SK-N-SH (cell line): ENCODE data around the gene RIC8B. TPM values are rescaled to one million over a fixed set of nuclear protein-coding genes. Genes with fewer than 3 reads are reported as not detected.

Source experiments
- CTCF ChIA-PET: fragments of 300-600, 350-600 bp; formaldehyde crosslinking; extraction: SDS; loops from one replicate; lab custom pipeline; 2021; lab: Yijun Ruan, JAX
- POLR2A ChIA-PET: fragments of 350-600 bp; sonication (Branson Sonifier 250); formaldehyde crosslinking; extraction: SDS; loops from one replicate; lab custom pipeline; 2020; ENCODE audit warnings: antibody characterized with exemption, inconsistent platforms; lab: Yijun Ruan, JAX
- DNase-seq: peaks from one replicate; pipeline ENCODE4 v3.0.0; 2012
- H2AFZ ChIP-seq: fragments of 200-600 bp; sonication (generic); 2 replicates; pipeline ENCODE4 v1.8.1; 2016; ENCODE audit warnings: antibody characterized with exemption, mild to moderate bottlenecking, low read depth
- H3F3A ChIP-seq: fragments of 200-600 bp; sonication (generic); replicated peaks from 2 replicates; pipeline ENCODE3; 2016; ENCODE audit warnings: antibody characterized with exemption, mild to moderate bottlenecking; ENCODE audit not compliant: insufficient read depth
- H3K27ac ChIP-seq, 2 experiments: fragments of 200-500 bp in 1 of 2; fragments of 200-600 bp in 1 of 2; sonication (Bioruptor generic) in 1 of 2; sonication (generic), shearing (Covaris generic) in 1 of 2; 2 replicates each; pipeline versions ENCODE4 v1.5.1 to v1.6.1; 2014 to 2016; ENCODE audit warnings: low read depth in 2 of 2, inconsistent platforms in 1 of 2, low read length in 1 of 2, mild to moderate bottlenecking in 1 of 2, mixed read lengths in 1 of 2
- H3K27me3 ChIP-seq: fragments of 200-600 bp; sonication (generic), shearing (Covaris generic); 2 replicates; pipeline ENCODE4 v1.6.1; 2016; ENCODE audit warnings: mixed run types; ENCODE audit not compliant: insufficient read depth
- H3K36me3 ChIP-seq, 2 experiments: fragments of 200-500 bp in 1 of 2; fragments of 200-600 bp in 1 of 2; sonication (Bioruptor generic) in 1 of 2; sonication (generic) in 1 of 2; replicated peaks in 1 of 2; 2 replicates each; pipeline versions ENCODE3 to v1.5.1; 2014 to 2016; ENCODE audit warnings: low read length in 1 of 2, mild to moderate bottlenecking in 1 of 2; ENCODE audit not compliant: insufficient read depth in 2 of 2, control insufficient read depth in 1 of 2
- H3K4me1 ChIP-seq, 2 experiments: fragments of 200-500 bp in 1 of 2; fragments of 200-600 bp in 1 of 2; sonication (Bioruptor generic) in 1 of 2; sonication (generic), shearing (Covaris generic) in 1 of 2; 2 replicates each; pipeline versions ENCODE4 v1.5.1 to v1.6.1; 2014 to 2016; ENCODE audit warnings: low read depth in 1 of 2, low read length in 1 of 2, mixed run types in 1 of 2; ENCODE audit not compliant: insufficient read depth in 2 of 2, control insufficient read depth in 1 of 2
- H3K4me2 ChIP-seq: fragments of 200-600 bp; sonication (generic), shearing (Covaris generic); 2 replicates; pipeline ENCODE4 v1.6.1; 2017; ENCODE audit warnings: mixed run types
- H3K4me3 ChIP-seq, 2 experiments: fragments of 200-500 bp in 1 of 2; fragments of 200-600 bp in 1 of 2; sonication (Bioruptor generic) in 1 of 2; sonication (generic), shearing (Covaris generic) in 1 of 2; 2 replicates each; pipeline versions ENCODE4 v1.5.1 to v1.8.1; 2014 to 2016; ENCODE audit warnings: low read depth in 2 of 2, inconsistent platforms in 1 of 2, low read length in 1 of 2, mild to moderate bottlenecking in 1 of 2, mixed read lengths in 1 of 2, moderate library complexity in 1 of 2
- H3K79me2 ChIP-seq: fragments of 200-600 bp; sonication (generic); 2 replicates; pipeline ENCODE4 v1.8.1; 2017; ENCODE audit warnings: mild to moderate bottlenecking; ENCODE audit not compliant: insufficient read depth
- H3K9ac ChIP-seq: fragments of 200-600 bp; sonication (generic); 2 replicates; pipeline ENCODE4 v1.6.1; 2017; ENCODE audit warnings: mixed run types
- H3K9me2 ChIP-seq: fragments of 200-600 bp; sonication (generic); 2 replicates; pipeline ENCODE4 v1.6.1; 2017; ENCODE audit warnings: mixed run types
- H3K9me3 ChIP-seq: fragments of 200-600 bp; sonication (generic); 2 replicates; pipeline ENCODE4 v1.6.1; 2017; ENCODE audit warnings: mixed run types, mild to moderate bottlenecking, moderate library complexity
- H4K20me1 ChIP-seq: fragments of 200-600 bp; sonication (generic); 2 replicates; pipeline ENCODE4 v1.6.1; 2017; ENCODE audit warnings: mild to moderate bottlenecking, mixed run types; ENCODE audit not compliant: insufficient read depth
- CHD2 ChIP-seq: fragments of 150-350 bp; IDR thresholded peaks from 2 replicates; pipeline ENCODE4 v1.6.1; 2018; ENCODE audit warnings: low read length; ENCODE audit not compliant: partially characterized antibody
- ELF1 ChIP-seq: IDR thresholded peaks from 2 replicates; pipeline ENCODE4 v1.4.0; 2012
- EZH2phosphoT487 ChIP-seq: fragments of 200-600 bp; sonication (generic); IDR thresholded peaks from 2 replicates; pipeline ENCODE4 v1.6.1; 2017; ENCODE audit warnings: low read depth, mixed run types, mild to moderate bottlenecking, antibody characterized with exemption, moderate library complexity, borderline replicate concordance
- FOSL2 ChIP-seq: IDR thresholded peaks from 2 replicates; pipeline ENCODE4 v1.4.0; 2012; ENCODE audit warnings: low read depth, mild to moderate bottlenecking, moderate library complexity, borderline replicate concordance
- FOXJ3 ChIP-seq: sonication (generic); formaldehyde crosslinking; IDR thresholded peaks from 2 replicates; pipeline ENCODE4 v1.5.1; 2020; ENCODE audit warnings: mild to moderate bottlenecking, missing genetic modification reagents
- FOXM1 ChIP-seq: IDR thresholded peaks from 2 replicates; pipeline ENCODE4 v1.4.0; 2012; ENCODE audit warnings: low read depth, mild to moderate bottlenecking
- GABPA ChIP-seq: IDR thresholded peaks from 2 replicates; pipeline ENCODE4 v1.4.0; 2012; ENCODE audit warnings: low read depth, mild to moderate bottlenecking
- NRF1 ChIP-seq: IDR thresholded peaks from 2 replicates; pipeline ENCODE4 v1.6.1; 2012; ENCODE audit warnings: low read depth, mild to moderate bottlenecking, low read length
- POLR2AphosphoS5 ChIP-seq: IDR thresholded peaks from 2 replicates; pipeline ENCODE4 v1.6.1; 2012; ENCODE audit warnings: low read depth, low read length
- RCOR1 ChIP-seq: fragments of 150-350 bp; IDR thresholded peaks from 2 replicates; pipeline ENCODE4 v1.6.1; 2017; ENCODE audit warnings: antibody characterized with exemption, low read length
- RXRA ChIP-seq: IDR thresholded peaks from 2 replicates; pipeline ENCODE4 v1.4.0; 2012; ENCODE audit warnings: low read depth, mild to moderate bottlenecking, borderline replicate concordance
- SIN3A ChIP-seq: IDR thresholded peaks from 2 replicates; pipeline ENCODE4 v1.6.1; 2012; ENCODE audit warnings: low read depth, mild to moderate bottlenecking, low read length, moderate library complexity, borderline replicate concordance
- TCF12 ChIP-seq: IDR thresholded peaks from 2 replicates; pipeline ENCODE4 v1.4.0; 2012
- TEAD4 ChIP-seq: IDR thresholded peaks from 2 replicates; pipeline ENCODE4 v1.4.0; 2012; ENCODE audit warnings: mild to moderate bottlenecking, borderline replicate concordance; ENCODE audit not compliant: insufficient read depth
- ZBTB33 ChIP-seq: IDR thresholded peaks from 2 replicates; pipeline ENCODE4 v1.4.0; 2012; ENCODE audit warnings: low read depth, borderline replicate concordance
- WGBS: methylation state at CpG from one replicate; pipeline ENCODE4 v1.1.6; 2017; ENCODE audit warnings: low lambda C conversion rate; 5-methylcytosine and 5-hydroxymethylcytosine counted together
- polyA plus RNA-seq, 3 experiments: library from polyadenylated mRNA; depleted of rRNA; stranded (reverse); fragments of >200 nt; gene quantifications; 2 replicates each; pipeline ENCODE4 v1.2.3, GENCODE V29; 2012
- TF ChIP-seq, protein P1 (sequence below): IDR thresholded peaks from 2 replicates; pipeline ENCODE4 v1.4.0; 2012; ENCODE audit warnings: low read depth, borderline replicate concordance
- TF ChIP-seq, protein P2 (sequence below): fragments of 150-350 bp; IDR thresholded peaks from 2 replicates; pipeline ENCODE4 v1.6.1; 2017; ENCODE audit warnings: antibody characterized with exemption, low read length, low read depth, borderline replicate concordance

Gene RIC8B
- polyA plus RNA-seq, 1 of the 3 experiments (the other 2 are of a cell fraction): 6.2 TPM

GRCh38 chr12:106913456-106913855 lies 139.0 kb downstream of the RIC8B start:
- no peak for TF ChIP-seq TCF12
- no peak for TF ChIP-seq FOSL2
- TF ChIP-seq, all 33 proteins: peak for 0
- Histone ChIP-seq H3K27ac (no peak overlapping the region), H3K9me2 (no peaks in the 10 kb centered on the region), H4K20me1 (no peaks in the 10 kb centered on the region), H3K4me2 (no peak overlapping the region), H3K9me3 (no peaks in the 10 kb centered on the region), H3F3A (no peaks in the 10 kb centered on the region), H3K4me1 (no peaks in the 10 kb centered on the region), H3K27me3 (no peaks in the 10 kb centered on the region), H3K79me2 (no peaks in the 10 kb centered on the region), H3K9ac (no peak overlapping the region), H2AFZ (no peak overlapping the region), H3K36me3 (no peaks in the 10 kb centered on the region), H3K4me3 (no peak overlapping the region)
- 83% methylated on average over 9 of the region's 10 CpGs for WGBS
- ChIA-PET POLR2A (no interaction called here), CTCF (interaction anchor here (2.7 kb wide), 1 partner anchor 556 kb away, joined by 7 read pairs; the partner anchor contains the start of gene POLR3B)
- DNase-seq: no peak

GRCh38 chr12:106914796-106915634 lies 140.5 kb downstream of the RIC8B start:
- TF ChIP-seq ELF1 (no peak), TEAD4 (no peak), RCOR1 (no peak), TCF12 (no peak), GABPA (no peak)
- TF ChIP-seq, protein P1, sequence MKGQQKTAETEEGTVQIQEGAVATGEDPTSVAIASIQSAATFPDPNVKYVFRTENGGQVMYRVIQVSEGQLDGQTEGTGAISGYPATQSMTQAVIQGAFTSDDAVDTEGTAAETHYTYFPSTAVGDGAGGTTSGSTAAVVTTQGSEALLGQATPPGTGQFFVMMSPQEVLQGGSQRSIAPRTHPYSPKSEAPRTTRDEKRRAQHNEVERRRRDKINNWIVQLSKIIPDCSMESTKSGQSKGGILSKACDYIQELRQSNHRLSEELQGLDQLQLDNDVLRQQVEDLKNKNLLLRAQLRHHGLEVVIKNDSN: no peak
- no peaks in the 10 kb centered on the region for H3K36me3 ChIP-seq
- no peaks in the 10 kb centered on the region for H3K79me2 ChIP-seq
- H3K4me1 ChIP-seq: no peaks in the 10 kb centered on the region
- H3K9me2 ChIP-seq: no peaks in the 10 kb centered on the region
- CTCF ChIA-PET: interaction anchor here (0.6 to 2.7 kb wide), 3 partner anchors 11 to 557 kb away, joined by 3 to 7 read pairs (median 3); partner anchors contain the start of gene POLR3B
- no peak overlapping the region for H3K27ac ChIP-seq
- no peak for DNase-seq
- POLR2A ChIA-PET: interaction anchor here (0.5 kb wide), 1 partner anchor 8 kb away, joined by 3 read pairs; no protein-coding TSS in a partner anchor
- 62% methylated on average over 3 of the region's 3 CpGs for WGBS
- no peak overlapping the region for H3K4me2 ChIP-seq
- no peaks in the 10 kb centered on the region for H4K20me1 ChIP-seq
- H3F3A ChIP-seq: no peaks in the 10 kb centered on the region
- H3K4me3 ChIP-seq: no peak overlapping the region
- H3K27me3 ChIP-seq: no peaks in the 10 kb centered on the region
- no peak overlapping the region for H2AFZ ChIP-seq
- H3K9me3 ChIP-seq: no peaks in the 10 kb centered on the region
- H3K9ac ChIP-seq: no peak overlapping the region

DNA sequence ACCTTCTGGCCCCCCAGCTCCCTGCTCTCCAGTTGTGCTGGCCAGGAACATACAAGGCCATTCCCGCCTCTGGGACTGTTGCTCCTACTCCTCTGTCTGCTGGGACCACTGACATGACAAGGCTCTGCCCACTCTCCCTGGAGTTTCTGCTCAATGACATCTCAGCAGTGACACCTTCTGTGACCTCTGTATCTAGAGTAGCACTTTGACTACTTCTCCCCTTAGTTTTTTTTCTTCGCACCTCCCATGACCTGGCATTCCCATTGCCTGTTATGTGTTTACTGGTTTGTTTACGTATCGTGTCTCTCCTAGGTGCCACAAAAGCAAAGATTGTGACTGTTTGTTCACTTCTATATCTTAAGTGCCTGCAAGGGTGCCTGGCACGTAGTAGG lies 141.1 kb downstream of the RIC8B start:
- Histone ChIP-seq H2AFZ (no peak overlapping the region), H3K4me2 (no peak overlapping the region), H3K36me3 (no peaks in the 10 kb centered on the region), H4K20me1 (no peaks in the 10 kb centered on the region), H3K9me2 (no peaks in the 10 kb centered on the region), H3K4me3 (no peak overlapping the region), H3K9me3 (no peaks in the 10 kb centered on the region), H3K4me1 (no peaks in the 10 kb centered on the region), H3K79me2 (no peaks in the 10 kb centered on the region), H3F3A (no peaks in the 10 kb centered on the region), H3K9ac (no peak overlapping the region), H3K27ac (no peak overlapping the region), H3K27me3 (no peaks in the 10 kb centered on the region)
- 56% methylated on average over 5 of the region's 5 CpGs for WGBS
- DNase-seq: no peak
- POLR2A ChIA-PET: interaction anchor here (0.5 kb wide), 1 partner anchor 9 kb away, joined by 3 read pairs; no protein-coding TSS in a partner anchor
- CTCF ChIA-PET: interaction anchor here (0.6 to 2.7 kb wide), 3 partner anchors 12 to 558 kb away, joined by 3 to 7 read pairs (median 3); partner anchors contain the start of gene POLR3B
- TF ChIP-seq EZH2phosphoT487 (no peak), FOXM1 (no peak), FOSL2 (no peak), POLR2AphosphoS5 (no peak), CHD2 (no peak), FOXJ3 (CRISPR knock-in tag) (no peak), ZBTB33 (no peak), NRF1 (no peak), SIN3A (no peak), RXRA (no peak), TEAD4 (no peak)
- TF ChIP-seq, protein P2, sequence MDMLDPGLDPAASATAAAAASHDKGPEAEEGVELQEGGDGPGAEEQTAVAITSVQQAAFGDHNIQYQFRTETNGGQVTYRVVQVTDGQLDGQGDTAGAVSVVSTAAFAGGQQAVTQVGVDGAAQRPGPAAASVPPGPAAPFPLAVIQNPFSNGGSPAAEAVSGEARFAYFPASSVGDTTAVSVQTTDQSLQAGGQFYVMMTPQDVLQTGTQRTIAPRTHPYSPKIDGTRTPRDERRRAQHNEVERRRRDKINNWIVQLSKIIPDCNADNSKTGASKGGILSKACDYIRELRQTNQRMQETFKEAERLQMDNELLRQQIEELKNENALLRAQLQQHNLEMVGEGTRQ: no peak
